Activated CD4-positive, alpha-beta T cell treated with anti-CD3 and anti-CD28 coated beads, Interleukin-2, amount 10 ng/mL, durations not matched to agents 24 days and 14 days (primary cell): Measurements from ENCODE around the gene CACNA1A. TPM values are rescaled to one million over a fixed set of nuclear protein-coding genes. Genes with fewer than 3 reads are reported as not detected.

Experiments
- DNase-seq: peaks from one replicate; pipeline ENCODE4 v3.0.0; 2022
- H3K27ac Mint-ChIP-seq: one replicate; pipeline ENCODE4 v1.8.0; 2022; ENCODE audit warnings: mild to moderate bottlenecking, mixed read lengths
- H3K27me3 Mint-ChIP-seq: one replicate; pipeline ENCODE4 v1.8.0; 2022; ENCODE audit warnings: mixed read lengths
- H3K36me3 Mint-ChIP-seq: one replicate; pipeline ENCODE4 v1.8.0; 2022; ENCODE audit warnings: low read depth, mild to moderate bottlenecking, mixed read lengths
- H3K4me1 Mint-ChIP-seq: one replicate; pipeline ENCODE4 v1.8.0; 2021; ENCODE audit warnings: mixed read lengths
- H3K4me3 Mint-ChIP-seq: one replicate; pipeline ENCODE4 v1.8.0; 2022; ENCODE audit warnings: mild to moderate bottlenecking, moderate library complexity, mixed read lengths
- H3K9me3 Mint-ChIP-seq: one replicate; pipeline ENCODE4 v1.8.0; 2021; ENCODE audit warnings: mixed read lengths
- intact Hi-C: fragments of 100-400 bp; cut with micrococcal nuclease; formaldehyde crosslinking; loops from one replicate; pipeline ENCODE4 v1.15.1; 2023
- total RNA-seq: library from RNA; stranded (reverse); gene quantifications from 2 replicates; pipeline ENCODE4 v1.2.3, GENCODE V29; 2022

The CACNA1A gene
- total RNA-seq, 1 donor from 2014 or later = 0.28 TPM

GRCh38 chr19:13475044-13475443, 31.2 kb downstream of the CACNA1A start:
- peaks cover 16% of the 10 kb centered on the region for H3K9me3 Mint-ChIP-seq
- no peaks in the 10 kb centered on the region for H3K27me3 Mint-ChIP-seq
- no peaks in the 10 kb centered on the region for H3K4me1 Mint-ChIP-seq
- DNase-seq = no peak
- intact Hi-C loops = no loop called here
- no peaks in the 10 kb centered on the region for H3K36me3 Mint-ChIP-seq
- no peak overlapping the region for H3K27ac Mint-ChIP-seq
- no peak overlapping the region for H3K4me3 Mint-ChIP-seq

- Mint-ChIP-seq H3K9me3 (no peaks in the 10 kb centered on the region), H3K27ac (no peak overlapping the region), H3K4me1 (no peaks in the 10 kb centered on the region), H3K36me3 (no peaks in the 10 kb centered on the region), H3K27me3 (no peaks in the 10 kb centered on the region), H3K4me3 (no peak overlapping the region)
- DNase-seq = no peak
- intact Hi-C loops = no loop called here
Observed at GRCh38 chr19:13466697-13467096, 39.6 kb downstream of the CACNA1A start.

GRCh38 chr19:13463296-13463695, 43.0 kb downstream of the CACNA1A start:
- DNase-seq = peak; percentile 71
- Mint-ChIP-seq H3K4me1 (no peaks in the 10 kb centered on the region), H3K27me3 (no peaks in the 10 kb centered on the region), H3K36me3 (no peaks in the 10 kb centered on the region), H3K27ac (no peak overlapping the region), H3K4me3 (no peak overlapping the region), H3K9me3 (no peaks in the 10 kb centered on the region)
- intact Hi-C loops = no loop called here

GRCh38 chr19:13461536-13461935, 44.7 kb downstream of the CACNA1A start:
- Mint-ChIP-seq H3K4me1 (no peaks in the 10 kb centered on the region), H3K9me3 (no peaks in the 10 kb centered on the region), H3K27ac (no peak overlapping the region), H3K27me3 (no peaks in the 10 kb centered on the region), H3K4me3 (no peak overlapping the region), H3K36me3 (no peaks in the 10 kb centered on the region)
- intact Hi-C loops = no loop called here
- DNase-seq = no peak

DNA sequence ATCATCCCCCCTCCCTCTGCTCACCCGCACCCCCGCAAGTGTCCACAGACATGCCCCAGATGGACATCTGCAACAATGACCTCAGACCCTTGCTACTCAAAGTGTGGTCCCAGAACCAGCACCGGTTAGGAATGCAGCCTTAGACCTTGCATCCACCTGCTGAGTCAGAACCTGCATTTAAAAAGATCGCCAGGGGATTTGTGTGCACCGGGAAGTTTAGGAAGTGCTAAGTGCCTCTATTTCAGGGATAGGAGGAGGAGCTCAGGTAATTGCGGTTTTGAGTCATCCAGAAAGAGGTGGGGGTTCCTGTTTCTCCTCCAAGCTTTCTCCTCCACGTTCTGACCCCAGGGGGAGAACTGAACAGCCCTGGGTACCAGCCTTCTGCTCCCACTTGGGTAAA, 46.2 kb downstream of the CACNA1A start:
- H3K4me3 Mint-ChIP-seq = no peak overlapping the region
- H3K27ac Mint-ChIP-seq = no peak overlapping the region
- H3K4me1 Mint-ChIP-seq = no peaks in the 10 kb centered on the region
- peaks cover 4% of the 10 kb centered on the region for H3K9me3 Mint-ChIP-seq
- intact Hi-C loops = no loop called here
- H3K27me3 Mint-ChIP-seq = no peaks in the 10 kb centered on the region
- DNase-seq = no peak
- no peaks in the 10 kb centered on the region for H3K36me3 Mint-ChIP-seq

GRCh38 chr19:13459351-13459750, 46.9 kb downstream of the CACNA1A start:
- Mint-ChIP-seq H3K36me3 (no peaks in the 10 kb centered on the region), H3K4me1 (no peaks in the 10 kb centered on the region), H3K27me3 (no peaks in the 10 kb centered on the region), H3K9me3 (peaks cover 7% of the 10 kb centered on the region), H3K4me3 (no peak overlapping the region), H3K27ac (no peak overlapping the region)
- no peak for DNase-seq
- intact Hi-C loops = no loop called here

DNA sequence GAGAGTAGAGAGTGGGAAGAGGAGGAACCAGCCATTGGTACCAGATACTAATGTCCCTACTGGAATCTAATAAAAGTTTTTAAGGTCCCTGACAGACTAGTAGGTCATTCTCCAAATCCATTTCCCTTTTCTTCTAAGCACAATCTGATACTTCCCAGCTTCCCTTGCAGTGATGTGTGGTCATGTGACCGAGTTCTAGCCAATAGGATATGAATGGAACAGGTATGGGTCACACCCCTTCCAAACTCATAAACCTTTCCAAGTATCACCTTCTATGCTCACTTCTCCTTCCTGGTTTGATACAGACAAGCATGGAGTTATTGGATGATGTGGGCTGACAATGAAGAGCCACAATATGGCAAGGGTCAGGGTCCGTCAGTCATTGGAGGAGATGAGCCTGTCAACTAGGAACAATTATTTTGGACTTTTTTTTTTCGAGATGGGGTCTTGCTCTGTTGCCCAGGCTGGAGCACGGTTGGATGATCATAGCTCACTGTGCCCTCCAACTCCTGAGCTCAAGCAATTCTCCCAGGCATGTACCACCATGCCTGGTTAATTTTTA, 54.8 kb downstream of the CACNA1A start:
- Mint-ChIP-seq H3K9me3 (peaks cover 26% of the 10 kb centered on the region), H3K4me3 (no peak overlapping the region), H3K4me1 (no peaks in the 10 kb centered on the region), H3K36me3 (no peaks in the 10 kb centered on the region), H3K27ac (no peak overlapping the region), H3K27me3 (no peaks in the 10 kb centered on the region)
- intact Hi-C loops = no loop called here
- no peak for DNase-seq

GRCh38 chr19:13447978-13448377, 58.3 kb downstream of the CACNA1A start:
- H3K27ac Mint-ChIP-seq = no peak overlapping the region
- H3K36me3 Mint-ChIP-seq = no peaks in the 10 kb centered on the region
- intact Hi-C loops = no loop called here
- H3K27me3 Mint-ChIP-seq = no peaks in the 10 kb centered on the region
- DNase-seq = no peak
- no peaks in the 10 kb centered on the region for H3K4me1 Mint-ChIP-seq
- no peak overlapping the region for H3K4me3 Mint-ChIP-seq
- peaks cover 17% of the 10 kb centered on the region for H3K9me3 Mint-ChIP-seq

- no peaks in the 10 kb centered on the region for H3K4me1 Mint-ChIP-seq
- intact Hi-C loops = no loop called here
Observed at GRCh38 chr19:13441810-13442512, 64.3 kb downstream of the CACNA1A start.

DNA sequence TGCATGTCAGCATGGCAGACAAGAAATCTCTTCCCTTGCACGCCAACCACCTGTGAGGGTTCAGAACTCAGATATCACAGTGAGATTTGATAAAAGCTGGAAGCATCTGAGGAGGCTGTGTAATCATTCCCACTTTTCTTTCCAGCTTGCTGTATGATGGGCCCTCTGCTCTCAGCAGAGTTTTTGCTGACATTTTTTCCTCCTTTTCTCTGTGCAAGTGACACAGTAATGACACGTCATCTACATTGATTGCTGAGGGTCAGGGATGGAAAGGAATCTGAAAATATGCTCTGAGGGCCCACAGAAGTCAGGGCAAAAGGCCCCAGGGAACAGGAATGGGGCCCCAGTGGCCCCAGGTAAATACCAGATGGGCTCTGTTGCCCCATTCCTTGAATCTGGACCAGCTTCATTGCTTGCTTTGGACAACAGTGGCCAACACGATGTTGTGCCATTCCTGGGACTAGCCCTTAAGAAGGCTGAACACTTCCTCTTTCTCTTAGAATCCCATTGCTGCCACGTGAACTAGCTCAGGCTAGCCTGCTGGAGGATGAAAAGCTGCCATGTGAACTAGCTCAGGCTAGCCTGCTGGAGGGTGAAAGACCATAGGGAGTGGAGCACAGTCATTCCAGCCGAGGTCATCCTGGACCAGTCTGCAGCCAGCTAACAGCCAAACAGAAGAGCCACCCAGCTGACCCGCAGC, 68.2 kb downstream of the CACNA1A start:
- DNase-seq = no peak
- intact Hi-C loops = no loop called here
- Mint-ChIP-seq H3K4me3 (no peak overlapping the region), H3K27ac (no peak overlapping the region), H3K4me1 (no peaks in the 10 kb centered on the region), H3K9me3 (peaks cover 4% of the 10 kb centered on the region), H3K36me3 (no peaks in the 10 kb centered on the region), H3K27me3 (no peaks in the 10 kb centered on the region)

More at GRCh38 chr19:13441810-13442512, 64.3 kb downstream of the CACNA1A start:
- Mint-ChIP-seq H3K36me3 (no peaks in the 10 kb centered on the region), H3K9me3 (no peaks in the 10 kb centered on the region), H3K4me3 (no peak overlapping the region), H3K27ac (no peak overlapping the region), H3K27me3 (no peaks in the 10 kb centered on the region)
- DNase-seq = peak; percentile 83

DNA sequence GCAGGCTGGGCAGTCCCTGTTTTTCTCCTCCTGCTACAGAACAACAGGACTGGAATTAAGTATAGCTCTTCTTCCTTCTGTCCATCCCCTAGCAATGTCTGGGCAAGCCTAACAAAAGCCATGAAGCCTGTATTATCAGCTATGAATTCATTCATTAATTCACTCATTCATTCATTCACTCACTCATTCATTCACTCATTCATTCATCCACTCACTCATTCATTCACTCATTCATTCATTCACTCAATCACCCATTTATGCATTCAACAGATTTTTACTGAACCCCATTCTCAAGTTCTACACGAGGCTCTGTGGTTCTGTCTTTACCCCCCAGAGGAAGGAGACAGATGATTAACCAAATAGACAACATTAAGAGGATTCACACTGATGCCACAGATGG, 69.9 kb downstream of the CACNA1A start:
- no peak for DNase-seq
- H3K36me3 Mint-ChIP-seq = no peaks in the 10 kb centered on the region
- H3K9me3 Mint-ChIP-seq = peaks cover 4% of the 10 kb centered on the region
- H3K27ac Mint-ChIP-seq = no peak overlapping the region
- H3K27me3 Mint-ChIP-seq = no peaks in the 10 kb centered on the region
- no peaks in the 10 kb centered on the region for H3K4me1 Mint-ChIP-seq
- intact Hi-C loops = no loop called here
- H3K4me3 Mint-ChIP-seq = no peak overlapping the region

- Mint-ChIP-seq H3K9me3 (no peaks in the 10 kb centered on the region), H3K4me3 (no peak overlapping the region), H3K36me3 (no peaks in the 10 kb centered on the region), H3K27me3 (peaks cover 3% of the 10 kb centered on the region), H3K27ac (no peak overlapping the region), H3K4me1 (no peaks in the 10 kb centered on the region)
- DNase-seq = peak; percentile 86
- intact Hi-C loops = loop anchor here (1.0 kb wide), 1 partner anchor 154 kb away; no protein-coding TSS in a partner anchor
Observed at GRCh38 chr19:13430790-13431582, 75.3 kb downstream of the CACNA1A start.

- intact Hi-C loops = no loop called here
- no peak for DNase-seq
- no peaks in the 10 kb centered on the region for H3K4me1 Mint-ChIP-seq
- H3K27me3 Mint-ChIP-seq = peaks cover 3% of the 10 kb centered on the region
- H3K9me3 Mint-ChIP-seq = peaks cover 4% of the 10 kb centered on the region
- H3K27ac Mint-ChIP-seq = no peak overlapping the region
- no peak overlapping the region for H3K4me3 Mint-ChIP-seq
- H3K36me3 Mint-ChIP-seq = no peaks in the 10 kb centered on the region
Observed at GRCh38 chr19:13429563-13429962, 76.7 kb downstream of the CACNA1A start.

- no peak overlapping the region for H3K27ac Mint-ChIP-seq
- no peaks in the 10 kb centered on the region for H3K4me1 Mint-ChIP-seq
- H3K36me3 Mint-ChIP-seq = no peaks in the 10 kb centered on the region
- DNase-seq = peak; percentile 60
- intact Hi-C loops = no loop called here
- peaks cover 7% of the 10 kb centered on the region for H3K9me3 Mint-ChIP-seq
- H3K27me3 Mint-ChIP-seq = peaks cover 3% of the 10 kb centered on the region
- H3K4me3 Mint-ChIP-seq = no peak overlapping the region
Observed at GRCh38 chr19:13428352-13428751, 77.9 kb downstream of the CACNA1A start.
